EL (cell line): ENCODE results near the gene ABCC4.

ENCODE experiments used
- DNase-seq: peaks from one replicate; pipeline ENCODE4 v3.0.0-alpha.2; 2016

The ABCC4 gene

DNA sequence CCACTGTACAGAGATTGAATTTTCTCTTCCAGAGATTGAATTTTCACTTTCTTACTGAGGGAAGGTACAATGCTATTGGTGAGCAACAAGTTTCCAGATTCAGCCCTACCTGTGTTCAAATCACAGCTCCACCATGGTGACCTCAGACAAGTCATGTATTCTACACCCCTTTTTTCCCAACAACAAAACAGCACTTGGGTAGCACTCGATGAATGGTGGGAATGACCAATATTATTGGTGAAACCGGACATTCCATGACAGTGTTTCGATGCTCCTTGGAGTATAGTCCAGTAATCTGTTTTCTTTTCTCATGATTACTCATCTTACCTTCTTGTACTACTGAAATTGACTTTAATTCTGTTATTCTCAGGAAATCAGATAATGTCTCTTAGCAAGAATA lies 322.7 kb downstream of the ABCC4 start:
- no peak for DNase-seq

DNA sequence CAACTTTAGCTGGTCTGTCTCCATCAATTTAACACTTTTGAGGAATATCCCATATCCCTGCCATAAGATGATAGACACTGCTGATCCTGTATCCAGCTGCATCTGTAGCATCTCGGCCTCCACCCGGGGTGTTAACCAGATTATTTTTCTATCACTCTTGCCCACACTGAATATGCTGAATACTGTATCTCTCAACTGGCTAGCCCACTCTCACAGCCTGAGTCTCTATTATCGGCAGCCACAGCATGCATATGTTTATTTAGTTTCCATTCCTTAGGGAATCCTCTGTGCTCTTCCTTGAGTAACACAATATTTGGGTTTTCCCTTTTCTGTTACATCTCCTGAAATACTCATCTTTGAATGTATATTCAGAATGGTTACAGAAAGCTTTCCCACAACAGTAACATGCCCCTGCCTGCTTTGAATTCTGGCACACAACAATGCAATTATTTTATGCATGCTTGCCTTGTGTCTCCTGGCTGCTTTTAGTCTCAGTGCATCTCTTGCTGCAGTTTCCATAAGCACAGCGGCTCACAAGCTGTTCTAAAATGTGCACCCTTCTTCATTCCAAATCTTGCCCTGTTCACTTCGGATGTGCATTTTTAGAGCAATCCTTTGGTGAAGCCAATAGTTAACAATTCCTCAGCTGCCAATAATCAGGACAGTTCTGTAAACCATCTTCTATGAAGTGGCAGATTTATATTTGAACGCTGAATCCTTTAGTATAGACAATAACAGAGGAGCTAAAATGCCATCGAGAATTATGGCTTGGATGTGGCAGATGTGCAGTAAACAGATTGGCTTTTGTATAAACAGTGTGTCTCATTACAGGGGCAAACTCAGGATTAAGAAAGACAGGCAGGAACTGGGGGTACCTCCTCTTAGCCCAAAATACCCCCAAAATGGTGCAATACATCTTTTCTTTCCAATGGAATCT lies 327.0 kb downstream of the ABCC4 start:
- DNase-seq = no peak

DNA sequence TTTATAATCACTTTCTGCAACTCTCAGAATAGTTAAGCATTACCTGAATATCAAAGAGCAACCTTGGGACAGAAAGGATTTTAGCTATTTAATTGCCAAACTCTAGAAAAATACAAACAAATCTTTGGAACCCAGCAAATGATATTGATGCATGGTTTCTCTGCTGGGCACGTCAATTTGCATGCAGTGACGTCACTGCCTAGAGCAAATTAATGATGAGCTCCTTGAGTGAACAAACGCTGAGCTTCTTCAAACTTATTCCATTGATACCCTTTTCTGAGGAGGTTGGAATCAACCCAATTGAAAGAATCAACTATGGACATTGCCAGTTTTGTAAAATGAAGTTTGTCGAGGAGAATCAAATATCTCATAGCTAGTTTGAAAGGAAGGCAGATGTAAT lies 329.0 kb downstream of the ABCC4 start:
- DNase-seq = no peak
